Measurements from ENCODE around the gene CACNA1I. TPM values are rescaled to one million over a fixed set of nuclear protein-coding genes. Genes with fewer than 3 reads are reported as not detected.

Gene CACNA1I
- total RNA-seq, 3 donors from 2014 or later (not counting 1 experiment from before 2014, with no cell fraction given), result 0.05 to 0.83 (median 0.72) TPM

- Histone ChIP-seq H3K27ac (ENCODE audit: low read length) (no peak overlapping the region), H3K36me3 (ENCODE audit: control insufficient read depth, insufficient read depth, low read length) (no peaks in the 10 kb centered on the region), H3K4me3 (ENCODE audit: low read length) (no peak overlapping the region), H3K27me3 (ENCODE audit: control insufficient read depth, insufficient read depth, low read length) (no peaks in the 10 kb centered on the region), H3K9me3 (ENCODE audit: control insufficient read depth, insufficient read depth, low read length) (no peaks in the 10 kb centered on the region), H3K4me1 (ENCODE audit: control insufficient read depth, insufficient read depth, low read length) (no peaks in the 10 kb centered on the region)
- ATAC-seq (no peak), DNase-seq (no peak)
- TF ChIP-seq, protein P1, sequence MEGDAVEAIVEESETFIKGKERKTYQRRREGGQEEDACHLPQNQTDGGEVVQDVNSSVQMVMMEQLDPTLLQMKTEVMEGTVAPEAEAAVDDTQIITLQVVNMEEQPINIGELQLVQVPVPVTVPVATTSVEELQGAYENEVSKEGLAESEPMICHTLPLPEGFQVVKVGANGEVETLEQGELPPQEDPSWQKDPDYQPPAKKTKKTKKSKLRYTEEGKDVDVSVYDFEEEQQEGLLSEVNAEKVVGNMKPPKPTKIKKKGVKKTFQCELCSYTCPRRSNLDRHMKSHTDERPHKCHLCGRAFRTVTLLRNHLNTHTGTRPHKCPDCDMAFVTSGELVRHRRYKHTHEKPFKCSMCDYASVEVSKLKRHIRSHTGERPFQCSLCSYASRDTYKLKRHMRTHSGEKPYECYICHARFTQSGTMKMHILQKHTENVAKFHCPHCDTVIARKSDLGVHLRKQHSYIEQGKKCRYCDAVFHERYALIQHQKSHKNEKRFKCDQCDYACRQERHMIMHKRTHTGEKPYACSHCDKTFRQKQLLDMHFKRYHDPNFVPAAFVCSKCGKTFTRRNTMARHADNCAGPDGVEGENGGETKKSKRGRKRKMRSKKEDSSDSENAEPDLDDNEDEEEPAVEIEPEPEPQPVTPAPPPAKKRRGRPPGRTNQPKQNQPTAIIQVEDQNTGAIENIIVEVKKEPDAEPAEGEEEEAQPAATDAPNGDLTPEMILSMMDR (IDR thresholded peaks at IDR 0.05), result no peak
- no peaks in the 10 kb centered on the region for H3K9me3 Mint-ChIP-seq
- no peaks in the 10 kb centered on the region for H3K4me1 Mint-ChIP-seq
- 67% methylated on average over 1 of the region's 2 CpGs for WGBS (ENCODE audit: insufficient coverage)
- no peaks in the 10 kb centered on the region for H3K36me3 Mint-ChIP-seq
- peaks cover 5 to 11% of the 10 kb centered on the region in 2 donors for H3K27me3 Mint-ChIP-seq (ENCODE audit: low read depth in 2 of 2)
- intact Hi-C loops (cut with micrococcal nuclease), result no loop called here
- no peak overlapping the region for H3K4me3 Mint-ChIP-seq
- H3K27ac Mint-ChIP-seq, result no peak overlapping the region
These were observed 68.4 kb downstream of the CACNA1I start for GRCh38 chr22:39638958-39639357.

DNA sequence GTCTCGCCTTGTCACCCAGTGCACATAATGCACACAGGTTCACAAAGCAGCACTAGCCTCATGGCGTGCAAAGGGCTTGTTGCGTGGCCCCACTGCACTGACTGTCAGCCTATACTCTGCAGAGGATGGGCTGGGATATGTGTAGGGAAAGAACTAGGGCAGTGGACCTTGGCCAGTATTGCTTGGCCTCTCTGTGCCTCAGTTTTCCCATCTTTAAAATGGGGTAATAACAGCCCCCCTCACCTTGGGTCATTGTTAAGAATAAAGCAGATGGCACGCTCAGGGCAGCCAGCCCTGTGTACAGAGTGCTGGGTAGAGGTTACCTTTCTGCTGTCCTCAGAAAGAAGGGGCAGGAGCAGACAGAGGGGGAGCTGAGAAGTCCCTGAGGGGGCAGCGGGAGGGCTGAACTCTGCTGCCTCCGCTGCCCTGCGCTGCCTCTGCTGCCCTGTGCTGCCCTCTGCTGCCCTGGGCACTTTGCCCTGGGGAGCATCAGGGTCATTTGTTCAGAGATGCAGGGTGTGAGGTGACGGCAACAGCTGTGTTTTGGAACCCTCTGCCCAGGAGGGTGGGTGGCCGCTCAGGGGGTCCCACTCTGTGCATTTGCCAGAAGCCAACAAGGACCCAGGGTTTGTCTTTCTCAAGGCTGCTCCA, 71.2 kb downstream of the CACNA1I start:
- no peaks in the 10 kb centered on the region for H3K4me1 ChIP-seq (ENCODE audit: control insufficient read depth, insufficient read depth, low read length)
- Mint-ChIP-seq H3K36me3 (no peaks in the 10 kb centered on the region), H3K4me1 (no peaks in the 10 kb centered on the region), H3K27ac (no peak overlapping the region), H3K9me3 (no peaks in the 10 kb centered on the region), H3K4me3 (no peak overlapping the region), H3K27me3 (ENCODE audit: low read depth in 2 of 2) (peaks cover 5 to 11% of the 10 kb centered on the region in 2 donors)
- DNase-seq (no peak), ATAC-seq (no peak)
- H3K27ac ChIP-seq (ENCODE audit: low read length), result no peak overlapping the region
- H3K36me3 ChIP-seq (ENCODE audit: control insufficient read depth, insufficient read depth, low read length), result no peaks in the 10 kb centered on the region
- no peaks in the 10 kb centered on the region for H3K9me3 ChIP-seq (ENCODE audit: control insufficient read depth, insufficient read depth, low read length)
- 88% methylated on average over 9 of the region's 9 CpGs for WGBS (ENCODE audit: insufficient coverage)
- intact Hi-C loops (cut with micrococcal nuclease), result no loop called here
- TF ChIP-seq, protein P1 (IDR thresholded peaks at IDR 0.05), result no peak
- no peaks in the 10 kb centered on the region for H3K27me3 ChIP-seq (ENCODE audit: control insufficient read depth, insufficient read depth, low read length)
- no peak overlapping the region for H3K4me3 ChIP-seq (ENCODE audit: low read length)

- Mint-ChIP-seq H3K27me3 (ENCODE audit: low read depth in 2 of 2) (peaks cover 4 to 10% of the 10 kb centered on the region in 2 donors), H3K9me3 (no peaks in the 10 kb centered on the region), H3K4me3 (no peak overlapping the region), H3K36me3 (no peaks in the 10 kb centered on the region), H3K27ac (no peak overlapping the region), H3K4me1 (no peaks in the 10 kb centered on the region)
- 63% methylated on average over 9 of the region's 9 CpGs for WGBS (ENCODE audit: insufficient coverage)
- no peak overlapping the region for H3K4me3 ChIP-seq (ENCODE audit: low read length)
- ATAC-seq (no peak), DNase-seq (no peak)
- no peak overlapping the region for H3K27ac ChIP-seq (ENCODE audit: low read length)
- H3K4me1 ChIP-seq (ENCODE audit: control insufficient read depth, insufficient read depth, low read length), result no peaks in the 10 kb centered on the region
- intact Hi-C loops (cut with micrococcal nuclease), result no loop called here
- TF ChIP-seq, protein P1 (IDR thresholded peaks at IDR 0.05), result no peak
- no peaks in the 10 kb centered on the region for H3K36me3 ChIP-seq (ENCODE audit: control insufficient read depth, insufficient read depth, low read length)
- H3K27me3 ChIP-seq (ENCODE audit: control insufficient read depth, insufficient read depth, low read length), result no peaks in the 10 kb centered on the region
- H3K9me3 ChIP-seq (ENCODE audit: control insufficient read depth, insufficient read depth, low read length), result no peaks in the 10 kb centered on the region
These were observed 72.9 kb downstream of the CACNA1I start for GRCh38 chr22:39643311-39644083.

Data from natural killer cell (primary cell).